HPDE6-E6E7 (cell line): ENCODE measurements around the gene GCK.

Experiments used
- DNase-seq: peaks from one replicate; pipeline ENCODE4 v3.0.0; 2011; ENCODE audit warnings: missing footprints; ENCODE audit errors: extremely low spot score

Gene GCK

GRCh38 chr7:44104860-44105771 lies 84.1 kb downstream of the GCK start:
- DNase-seq = no peak

GRCh38 chr7:44103923-44104859 lies 85.0 kb downstream of the GCK start, which contains the start of gene AEBP1:
AEBP1 (plus strand) TSS chr7:44104345; CDS start chr7:44104666, 321 bp downstream.
- no peak for DNase-seq

GRCh38 chr7:44103566-44103922 lies 85.7 kb downstream of the GCK start:
- DNase-seq = no peak

GRCh38 chr7:44102846-44103565 lies 86.2 kb downstream of the GCK start:
- DNase-seq = no peak

GRCh38 chr7:44101966-44102845 lies 87.0 kb downstream of the GCK start:
- peak; percentile 55 for DNase-seq

- no peak for DNase-seq
Measured at GRCh38 chr7:44101303-44101965, 87.8 kb downstream of the GCK start.

- no peak for DNase-seq
Measured at GRCh38 chr7:44100458-44101302, 88.6 kb downstream of the GCK start.

- no peak for DNase-seq
Measured at GRCh38 chr7:44099669-44100068, 89.6 kb downstream of the GCK start.

GRCh38 chr7:44098092-44099068 lies 90.9 kb downstream of the GCK start:
- DNase-seq = no peak

GRCh38 chr7:44097064-44097932 lies 91.9 kb downstream of the GCK start:
- no peak for DNase-seq

- DNase-seq = no peak
Measured at GRCh38 chr7:44096326-44096881, 92.8 kb downstream of the GCK start.

- no peak for DNase-seq
Measured at GRCh38 chr7:44095781-44096180, 93.5 kb downstream of the GCK start.

- DNase-seq = no peak
Measured at GRCh38 chr7:44094883-44095592, 94.2 kb downstream of the GCK start.

- no peak for DNase-seq
Measured at GRCh38 chr7:44094365-44094764, 94.9 kb downstream of the GCK start.
